ENCODE data around the gene SBSN.

SBSN gene

GRCh38 chr19:35554076-35554475 is 26.0 kb upstream of the SBSN start:
- DNase-seq (ENCODE audit: low read depth), result no peak

GRCh38 chr19:35553385-35554000 is 25.4 kb upstream of the SBSN start:
- no peak for DNase-seq (ENCODE audit: low read depth)

- DNase-seq (ENCODE audit: low read depth), result no peak
Observed at GRCh38 chr19:35552534-35553384, 24.6 kb upstream of the SBSN start.

GRCh38 chr19:35551091-35551810 is 23.1 kb upstream of the SBSN start:
- DNase-seq (ENCODE audit: low read depth), result no peak

GRCh38 chr19:35549879-35550523 is 21.9 kb upstream of the SBSN start:
- DNase-seq (ENCODE audit: low read depth), result no peak

GRCh38 chr19:35549174-35549788 is 21.2 kb upstream of the SBSN start:
- DNase-seq (ENCODE audit: low read depth), result peak; percentile 24

- no peak for DNase-seq (ENCODE audit: low read depth)
Observed at GRCh38 chr19:35546532-35546931, 18.4 kb upstream of the SBSN start.

GRCh38 chr19:35545855-35546381 is 17.8 kb upstream of the SBSN start:
- DNase-seq (ENCODE audit: low read depth), result peak; percentile 11

- peak; percentile 54 for DNase-seq (ENCODE audit: low read depth)
Observed at GRCh38 chr19:35545001-35545854, 17.1 kb upstream of the SBSN start, which contains the start of gene TMEM147. Gene TMEM147, plus strand, starts transcription at chr19:35545626. Its CDS starts 114 bp downstream, at chr19:35545740.

GRCh38 chr19:35544110-35544802 is 16.1 kb upstream of the SBSN start:
- no peak for DNase-seq (ENCODE audit: low read depth)

GRCh38 chr19:35543280-35544109 is 15.4 kb upstream of the SBSN start:
- no peak for DNase-seq (ENCODE audit: low read depth)

GRCh38 chr19:35542209-35542608 is 14.1 kb upstream of the SBSN start:
- no peak for DNase-seq (ENCODE audit: low read depth)

- no peak for DNase-seq (ENCODE audit: low read depth)
Observed at GRCh38 chr19:35540356-35540927, 12.3 kb upstream of the SBSN start.

- no peak for DNase-seq (ENCODE audit: low read depth)
Observed at GRCh38 chr19:35539850-35540249, 11.7 kb upstream of the SBSN start.

- DNase-seq (ENCODE audit: low read depth), result no peak
Observed at GRCh38 chr19:35539314-35539713, 11.2 kb upstream of the SBSN start.

- DNase-seq (ENCODE audit: low read depth), result no peak
Observed at GRCh38 chr19:35534803-35535480, 6.8 kb upstream of the SBSN start.

GRCh38 chr19:35533822-35534392 is 5.8 kb upstream of the SBSN start:
- no peak for DNase-seq (ENCODE audit: low read depth)

Measured in stimulated activated CD8-positive, alpha-beta memory T cell treated with anti-CD3 and anti-CD28 coated beads, Interleukin-15, amount 100 ng/mL, for 1 hour (primary cell).